ENCODE data around the gene BICDL2. TPM values are rescaled to one million over a fixed set of nuclear protein-coding genes. Genes with fewer than 3 reads are reported as not detected.
A peak's percentile ranks its signal among the peaks of the same experiment; 100 is the strongest.

The BICDL2 gene
- polyA plus RNA-seq, 1 of the 3 experiments (the other 2 are of a cell fraction) = not detected

DNA sequence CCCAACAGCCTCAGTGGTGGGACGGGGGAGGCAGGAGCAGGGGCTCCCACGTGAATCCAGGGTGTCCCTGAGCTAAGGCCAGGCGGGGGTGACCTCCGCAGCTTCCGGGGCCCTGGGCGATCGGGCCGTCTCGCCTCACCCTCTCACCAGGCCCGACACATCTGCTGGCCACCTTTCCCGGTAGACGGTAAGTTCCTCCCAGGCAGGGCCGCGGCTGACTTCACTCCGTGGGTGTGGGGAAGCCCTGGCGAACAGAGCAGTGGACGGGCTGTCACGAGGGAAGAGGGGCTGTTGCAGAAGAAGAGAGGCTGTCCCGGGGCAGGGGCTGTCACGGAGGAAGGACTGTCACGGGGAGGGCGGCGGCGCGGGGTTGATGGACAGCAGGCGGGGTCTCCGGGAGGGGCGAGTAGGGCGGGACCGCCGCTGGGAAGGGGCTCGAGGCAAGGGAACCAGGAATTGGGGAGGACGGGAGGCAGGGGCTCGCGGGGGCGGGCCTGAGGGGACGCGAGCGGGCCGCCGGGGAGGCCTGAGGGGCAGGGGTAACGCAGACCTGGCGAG is 57.0 kb downstream of the BICDL2 start:
- no peak for TF ChIP-seq TAF1 (IDR thresholded peaks at IDR 0.05; ENCODE audit: borderline replicate concordance, low read depth, low read length)
- TF ChIP-seq, protein P1, sequence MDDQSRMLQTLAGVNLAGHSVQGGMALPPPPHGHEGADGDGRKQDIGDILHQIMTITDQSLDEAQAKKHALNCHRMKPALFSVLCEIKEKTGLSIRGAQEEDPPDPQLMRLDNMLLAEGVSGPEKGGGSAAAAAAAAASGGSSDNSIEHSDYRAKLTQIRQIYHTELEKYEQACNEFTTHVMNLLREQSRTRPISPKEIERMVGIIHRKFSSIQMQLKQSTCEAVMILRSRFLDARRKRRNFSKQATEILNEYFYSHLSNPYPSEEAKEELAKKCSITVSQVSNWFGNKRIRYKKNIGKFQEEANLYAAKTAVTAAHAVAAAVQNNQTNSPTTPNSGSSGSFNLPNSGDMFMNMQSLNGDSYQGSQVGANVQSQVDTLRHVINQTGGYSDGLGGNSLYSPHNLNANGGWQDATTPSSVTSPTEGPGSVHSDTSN (IDR thresholded peaks at IDR 0.05) = peak; percentile 36; the same call in 1 of the 2 replicates
- Histone ChIP-seq H3F3A (replicated peaks; ENCODE audit: insufficient read depth) (peaks cover 10% of the 10 kb centered on the region), H3K27me3 (ENCODE audit: insufficient read depth) (no peaks in the 10 kb centered on the region), H3K9ac (peak overlapping the region; percentile 93; the same call in 1 of the 2 replicates), H3K4me2 (peak overlapping the region; percentile 98), H3K36me3 (replicated peaks in 1 of 2; ENCODE audit: control insufficient read depth in 1 of 2, insufficient read depth in 2 of 2, low read length in 1 of 2) (no peaks in the 10 kb centered on the region), H3K79me2 (ENCODE audit: insufficient read depth) (peaks cover 16% of the 10 kb centered on the region; the same call in 1 of the 2 replicates), H3K9me3 (no peaks in the 10 kb centered on the region), H4K20me1 (ENCODE audit: insufficient read depth) (no peaks in the 10 kb centered on the region), H2AFZ (ENCODE audit: low read depth) (peak overlapping the region; percentile 65; the same call in 1 of the 2 replicates), H3K4me3 (ENCODE audit: low read depth in 2 of 2, low read length in 1 of 2) (peak overlapping the region; percentile 69), H3K4me1 (ENCODE audit: control insufficient read depth in 1 of 2, insufficient read depth in 2 of 2, low read depth in 1 of 2, low read length in 1 of 2) (peaks cover 4 to 10% of the 10 kb centered on the region in 2 experiments; a peak in 2 of 4 replicates), H3K9me2 (no peaks in the 10 kb centered on the region), H3K27ac (ENCODE audit: low read depth in 2 of 2, low read length in 1 of 2) (no peak overlapping the region; a peak in 1 of 4 replicates)
- POLR2A ChIA-PET = interaction anchor here (0.6 to 2.2 kb wide), 3 partner anchors 10 to 70 kb away, joined by 3 to 12 read pairs (median 4); partner anchors contain the start of gene PAQR4
- CTCF ChIA-PET = interaction anchor here (1.2 kb wide), 1 partner anchor 18 kb away, joined by 4 read pairs; no protein-coding TSS in a partner anchor
- peak; percentile 67 for DNase-seq
- 3% methylated on average over 22 of the region's 43 CpGs for WGBS (ENCODE audit: low lambda C conversion rate)

Small RNA genes within 50 kb of the gene (small RNA-seq; reads per million reads assigned to genes)
- gene LINC00514 (0 to 8.3 (median 0) reads per million in 7 experiments), gene RNU1-22P (0 to 0.78 (median 0) reads per million in 7 experiments)

Other genes starting within 250 kb of the BICDL2 start
- not detected in 2 replicates for gene PRSS33, start 249.4 kb downstream of the BICDL2 start, polyA plus RNA-seq (2012; rRNA removed)
- not detected in 2 replicates for gene PRSS41, start 238.5 kb downstream of the BICDL2 start, polyA plus RNA-seq (2012; rRNA removed)
- not detected in 2 replicates for gene PRSS21, start 219.7 kb downstream of the BICDL2 start, polyA plus RNA-seq (2012; rRNA removed)
- 0.26 and 0.47 TPM in 2 replicates for gene ZG16B, start 206.6 kb downstream of the BICDL2 start, polyA plus RNA-seq (2012; rRNA removed)
- gene PRSS22, start 178.8 kb downstream of the BICDL2 start, polyA plus RNA-seq (2012; rRNA removed) = not detected in 2 replicates
- 56.4 and 64.8 TPM in 2 replicates for gene FLYWCH2, start 153.7 kb downstream of the BICDL2 start, polyA plus RNA-seq (2012; rRNA removed)
- 22.4 and 30.1 TPM in 2 replicates for gene FLYWCH1, start 125.0 kb downstream of the BICDL2 start, polyA plus RNA-seq (2012; rRNA removed)
- 0.24 and 0.77 TPM in 2 replicates for gene KREMEN2, start 72.7 kb downstream of the BICDL2 start, polyA plus RNA-seq (2012; rRNA removed)
- 8.4 and 8.8 TPM in 2 replicates for gene PAQR4, start 67.6 kb downstream of the BICDL2 start, polyA plus RNA-seq (2012; rRNA removed)
- 5.3 and 8.5 TPM in 2 replicates for gene PKMYT1, start 56.5 kb downstream of the BICDL2 start, polyA plus RNA-seq (2012; rRNA removed)
- gene CLDN9, start 24.0 kb downstream of the BICDL2 start, polyA plus RNA-seq (2012; rRNA removed) = 0.08 TPM in 1 of 2 replicates, not detected in the other
- gene CLDN6, start 18.8 kb downstream of the BICDL2 start, polyA plus RNA-seq (2012; rRNA removed) = 0.20 and 0.24 TPM in 2 replicates
- 374 and 393 TPM in 2 replicates for gene TNFRSF12A, start 16.6 kb downstream of the BICDL2 start, polyA plus RNA-seq (2012; rRNA removed)
- 34.7 and 54.9 TPM in 2 replicates for gene HCFC1R1, start 13.0 kb downstream of the BICDL2 start, polyA plus RNA-seq (2012; rRNA removed)
- 35.7 and 37.7 TPM in 2 replicates for gene THOC6, start 12.9 kb downstream of the BICDL2 start, polyA plus RNA-seq (2012; rRNA removed)
- 0.03 and 0.05 TPM in 2 replicates for gene MMP25, start 9.6 kb upstream of the BICDL2 start, polyA plus RNA-seq (2012; rRNA removed)
- 26.4 and 34.7 TPM in 2 replicates for gene IL32, start 28.7 kb upstream of the BICDL2 start, polyA plus RNA-seq (2012; rRNA removed)
- gene ZSCAN10, start 62.4 kb upstream of the BICDL2 start, polyA plus RNA-seq (2012; rRNA removed) = 0.05 TPM in 1 of 2 replicates, not detected in the other
- 7.6 and 9.7 TPM in 2 replicates for gene ZNF205, start 75.6 kb upstream of the BICDL2 start, polyA plus RNA-seq (2012; rRNA removed)
- gene ZNF213, start 98.1 kb upstream of the BICDL2 start, polyA plus RNA-seq (2012; rRNA removed) = 0.83 and 1.1 TPM in 2 replicates
- 0.54 and 0.71 TPM in 2 replicates for gene OR1F1, start 151.3 kb upstream of the BICDL2 start, polyA plus RNA-seq (2012; rRNA removed)
- gene ZNF200, start 198.2 kb upstream of the BICDL2 start, polyA plus RNA-seq (2012; rRNA removed) = 2.8 and 3.5 TPM in 2 replicates
- 0.02 TPM in 1 of 2 replicates, not detected in the other for gene MEFV, start 219.7 kb upstream of the BICDL2 start, polyA plus RNA-seq (2012; rRNA removed)
- gene ZNF263, start 246.5 kb upstream of the BICDL2 start, polyA plus RNA-seq (2012; rRNA removed) = 13.7 and 16.4 TPM in 2 replicates

Data from SK-N-SH (cell line).